Activated T-cell treated with anti-CD3 and anti-CD28 coated beads for 24 hours (primary cell): ENCODE data around the gene NOC2L.
A peak's percentile ranks its signal among the peaks of the same experiment; 100 is the strongest.
"Not testable (repeated sequence)": the region's sequence is repeated elsewhere in the genome, so short reads cannot be mapped to it uniquely, and the experiment has no call there.

Source experiments
- DNase-seq: peaks from one replicate; pipeline ENCODE4 v3.0.0-alpha.2; 2020; ENCODE audit warnings: low read depth

Gene NOC2L

DNA sequence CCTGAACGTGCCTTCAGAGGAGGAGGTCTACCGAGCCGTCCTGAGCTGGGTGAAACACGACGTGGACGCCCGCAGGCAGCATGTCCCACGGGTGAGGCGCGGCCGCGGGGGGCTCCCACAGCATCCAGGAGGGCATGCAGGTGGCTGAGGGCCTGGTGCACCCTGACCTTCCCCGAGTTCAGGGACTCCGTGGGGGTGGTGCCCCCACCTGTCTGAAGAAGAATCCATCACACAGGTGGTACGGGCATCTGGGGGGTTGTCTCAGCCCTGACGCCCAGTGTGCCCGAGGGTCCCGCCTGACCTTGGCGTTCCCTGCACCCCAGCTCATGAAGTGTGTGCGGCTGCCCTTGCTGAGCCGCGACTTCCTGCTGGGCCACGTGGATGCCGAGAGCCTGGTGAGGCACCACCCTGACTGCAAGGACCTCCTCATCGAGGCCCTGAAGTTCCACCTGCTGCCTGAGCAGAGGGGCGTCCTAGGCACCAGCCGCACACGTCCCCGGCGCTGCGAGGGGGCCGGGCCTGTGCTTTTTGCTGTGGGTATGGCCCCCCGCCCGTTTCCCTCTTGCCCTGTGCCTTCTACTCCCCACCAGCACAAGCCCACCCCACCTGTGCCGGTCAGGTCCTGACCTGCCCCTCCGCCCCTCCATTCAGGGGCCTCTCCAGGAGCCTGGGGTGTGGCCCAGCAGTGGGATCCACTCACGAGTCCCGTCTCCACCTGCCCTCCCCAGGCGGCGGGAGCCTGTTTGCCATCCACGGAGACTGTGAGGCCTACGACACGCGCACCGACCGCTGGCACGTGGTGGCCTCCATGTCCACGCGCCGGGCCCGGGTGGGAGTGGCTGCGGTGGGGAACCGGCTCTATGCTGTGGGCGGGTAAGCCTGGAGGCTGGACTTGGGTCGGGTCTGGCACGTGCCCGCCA is 3.6 kb upstream of the NOC2L start:
- no peak for DNase-seq

DNA sequence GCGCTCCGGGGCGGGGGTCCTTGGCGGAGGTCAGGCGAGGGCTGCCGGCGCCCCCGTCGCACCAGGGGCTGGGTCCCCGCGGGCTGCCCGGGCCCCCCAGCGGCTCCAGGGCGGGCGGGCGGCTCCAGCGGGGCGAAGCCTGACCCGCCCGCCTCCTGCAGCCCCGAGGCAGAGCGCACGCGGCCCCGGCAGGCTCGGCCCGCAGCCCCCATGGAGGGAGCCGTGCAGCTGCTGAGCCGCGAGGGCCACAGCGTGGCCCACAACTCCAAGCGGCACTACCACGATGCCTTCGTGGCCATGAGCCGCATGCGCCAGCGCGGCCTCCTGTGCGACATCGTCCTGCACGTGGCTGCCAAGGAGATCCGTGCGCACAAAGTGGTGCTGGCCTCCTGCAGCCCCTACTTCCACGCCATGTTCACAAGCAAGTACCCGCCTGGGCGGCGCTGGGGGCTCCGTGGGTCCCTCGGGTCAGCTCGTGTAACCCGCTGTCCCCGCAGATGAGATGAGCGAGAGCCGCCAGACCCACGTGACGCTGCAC is 2.1 kb upstream of the NOC2L start:
- DNase-seq: no peak

DNA sequence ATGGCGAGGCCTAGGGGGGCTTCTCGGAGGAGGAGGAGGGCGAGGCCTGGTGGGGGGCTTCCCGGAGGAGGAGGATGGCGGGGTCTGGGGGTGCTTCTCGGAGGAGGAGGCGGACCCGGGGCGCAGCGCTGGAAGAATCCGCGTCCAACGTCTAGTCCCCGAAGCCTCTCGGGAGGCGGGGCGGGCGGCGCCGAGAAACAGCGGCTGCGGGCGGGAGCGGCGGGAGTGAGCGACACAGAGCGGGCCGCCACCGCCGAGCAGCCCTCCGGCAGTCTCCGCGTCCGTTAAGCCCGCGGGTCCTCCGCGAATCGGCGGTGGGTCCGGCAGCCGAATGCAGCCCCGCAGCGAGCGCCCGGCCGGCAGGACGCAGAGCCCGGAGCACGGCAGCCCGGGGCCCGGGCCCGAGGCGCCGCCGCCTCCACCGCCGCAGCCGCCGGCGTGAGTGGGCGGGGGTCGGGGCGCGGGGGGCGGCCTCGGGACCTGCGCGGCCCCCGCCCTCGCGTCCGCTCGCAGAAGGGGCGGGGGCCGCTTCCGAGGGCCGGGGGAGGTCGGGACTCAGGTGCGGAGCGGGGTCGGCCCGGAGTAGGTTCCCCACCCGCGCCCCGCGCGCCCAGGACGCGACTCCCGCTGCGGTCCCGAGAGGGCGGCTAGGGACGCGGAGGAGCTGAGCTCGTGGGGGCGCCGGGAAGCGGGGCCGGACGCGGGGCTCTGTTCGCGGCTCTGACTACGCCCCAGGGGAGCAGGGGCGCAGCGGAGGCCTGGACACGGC is 1.5 kb upstream of the NOC2L start, which contains the start of gene KLHL17:
TSS of gene KLHL17 (plus strand) at position 222 of the 769 bp plus-strand sequence. CDS start at position 332, 110 bp downstream.
- peak; percentile 72 for DNase-seq

DNA sequence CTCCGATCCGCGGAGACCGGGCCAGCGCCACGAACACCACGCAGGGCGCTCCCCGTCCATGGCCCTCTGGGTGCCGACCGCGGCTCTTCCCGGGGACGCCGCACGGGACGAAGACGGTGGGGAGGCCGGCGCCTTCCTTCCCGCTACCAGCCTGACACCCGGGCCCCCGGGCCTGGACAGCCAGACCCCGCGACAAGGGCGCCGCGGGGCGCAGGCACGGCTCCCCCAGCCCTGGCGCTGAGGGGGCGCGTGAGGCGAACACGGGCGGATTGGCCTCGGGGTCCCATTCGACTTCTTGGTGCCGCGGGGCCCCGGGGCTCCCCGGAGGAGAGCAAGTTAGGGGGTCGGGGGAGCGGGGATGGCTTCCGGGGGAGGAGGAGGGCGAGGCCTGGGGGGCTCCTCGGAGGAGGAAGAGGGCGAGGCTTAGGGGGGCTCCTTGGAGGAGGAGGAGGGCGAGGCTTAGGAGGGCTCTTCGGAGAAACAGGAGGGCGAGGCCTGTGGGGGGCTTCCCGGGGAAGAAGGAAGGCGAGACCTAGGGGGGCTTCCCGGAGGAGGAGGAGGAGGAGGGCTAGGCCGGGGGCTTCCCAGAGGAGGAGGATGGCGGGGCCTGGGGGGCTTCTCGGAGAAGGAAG is 791 bp upstream of the NOC2L start:
- DNase-seq: no peak

DNA sequence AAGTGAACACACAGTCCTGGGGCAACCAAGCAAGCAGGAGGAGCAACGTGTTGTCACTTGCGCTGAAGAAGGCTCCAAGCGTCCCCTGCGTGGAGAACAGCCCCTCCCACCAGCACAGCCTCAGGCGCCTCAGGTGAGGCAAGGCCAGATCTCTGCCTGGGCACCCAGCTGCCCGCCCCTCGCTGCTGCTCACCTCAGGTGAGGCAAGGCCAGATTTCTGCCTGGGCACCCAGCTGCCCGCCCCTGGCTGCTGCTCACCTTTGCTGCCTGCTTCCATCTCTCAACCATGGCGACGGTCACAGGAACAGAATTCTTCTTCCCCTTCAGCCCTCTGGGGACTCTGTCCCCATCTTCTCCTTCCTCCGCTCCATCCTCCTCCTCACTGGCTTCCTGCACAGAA is 2.4 kb downstream of the NOC2L start:
- DNase-seq: no peak

DNA sequence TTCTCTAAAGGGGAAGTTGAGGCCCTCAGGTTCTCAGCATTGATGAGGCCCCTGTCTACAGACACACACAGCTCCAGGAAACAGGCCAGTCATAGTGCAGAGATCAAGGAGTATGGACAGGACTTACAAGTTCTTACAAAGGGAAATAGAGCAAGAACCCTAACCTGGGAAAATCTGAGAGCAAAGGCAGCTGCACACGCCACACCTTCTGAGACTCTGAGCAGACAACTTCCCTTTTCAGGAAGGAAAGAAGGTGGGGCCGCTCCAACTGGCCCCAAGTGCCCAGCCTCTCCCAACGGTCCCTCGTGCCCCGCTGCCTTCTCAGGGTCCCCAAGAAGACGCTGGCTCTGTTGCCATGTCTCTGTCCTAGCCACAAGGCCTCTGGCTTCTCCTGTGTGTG is 3.6 kb downstream of the NOC2L start:
- DNase-seq: no peak

DNA sequence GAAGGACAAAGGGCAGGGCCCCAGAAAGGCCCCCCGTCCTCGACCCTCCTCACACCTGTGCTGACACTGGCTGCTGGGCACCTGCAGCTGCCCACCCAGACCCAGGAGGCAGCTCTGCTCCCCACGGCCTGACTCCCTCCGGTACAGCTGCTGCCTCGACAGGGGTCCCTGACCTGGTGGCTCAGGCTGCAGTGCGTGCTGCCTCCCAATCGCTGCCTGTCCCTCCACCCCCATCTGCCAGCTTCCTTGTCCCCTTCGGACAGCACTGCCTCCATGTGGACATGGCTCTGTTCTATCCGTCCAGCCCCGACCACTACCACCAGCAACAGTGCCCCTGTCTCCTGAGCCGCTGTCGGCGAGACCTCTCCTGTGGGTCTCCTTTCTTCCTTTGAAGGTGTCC is 4.1 kb downstream of the NOC2L start:
- DNase-seq: no peak

DNA sequence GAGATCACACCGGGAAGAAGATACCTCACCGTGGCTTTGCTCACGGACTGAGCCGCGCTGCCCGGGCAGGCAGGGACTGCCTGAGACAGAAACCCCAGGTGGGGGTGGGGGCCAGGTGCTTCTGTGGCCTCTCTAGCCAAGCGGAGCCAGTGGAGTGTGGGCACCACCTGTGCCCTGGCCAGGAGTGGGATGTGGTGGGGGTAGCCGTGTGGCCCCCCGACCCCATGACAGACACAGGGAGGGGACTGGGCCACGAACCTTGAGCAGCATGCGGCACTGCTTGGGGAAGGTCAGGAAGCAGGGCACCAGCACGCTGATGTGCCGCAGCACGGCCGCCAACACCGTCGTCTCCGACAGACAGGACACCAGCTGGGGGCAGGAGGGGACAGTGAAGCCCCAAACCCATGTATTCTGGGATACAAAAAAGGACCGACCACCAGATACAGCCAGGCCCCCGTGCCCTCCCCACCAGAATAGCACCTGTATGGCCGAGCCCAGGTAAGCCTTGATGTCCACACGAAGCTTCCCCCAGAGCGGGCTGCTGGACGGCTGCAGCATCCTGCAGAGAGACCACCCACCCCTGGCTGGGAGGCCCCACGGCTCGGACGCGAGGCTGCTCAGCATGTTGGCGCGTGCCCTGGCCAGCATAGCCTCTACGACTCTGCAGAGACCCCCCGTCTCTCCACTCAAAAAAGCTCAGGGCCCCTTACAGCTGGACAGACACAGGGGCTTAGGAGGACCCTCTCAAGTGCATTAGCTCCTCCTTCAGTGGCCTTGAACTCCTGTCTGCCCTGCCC is 5.3 kb downstream of the NOC2L start:
- DNase-seq: no peak

DNA sequence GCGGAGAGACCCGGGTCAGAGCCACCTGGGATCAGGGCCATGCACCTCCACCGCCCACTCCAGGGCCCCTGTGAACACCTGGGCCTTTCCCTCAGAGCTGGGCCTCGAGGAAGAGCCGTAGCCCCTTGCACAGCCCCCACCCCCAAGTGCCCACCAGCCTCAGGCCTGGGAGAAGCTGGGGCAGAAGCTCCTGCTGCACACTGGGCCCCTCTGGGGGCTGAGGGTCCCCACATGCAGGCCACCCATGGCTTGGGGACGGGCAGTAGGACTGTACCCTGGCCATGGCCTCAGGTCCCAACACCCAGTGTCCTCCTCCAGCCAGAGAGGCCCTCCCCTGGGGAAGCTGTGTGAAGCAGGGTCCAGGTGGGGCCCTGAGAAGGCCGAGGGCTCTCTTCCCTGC is 6.5 kb downstream of the NOC2L start:
- DNase-seq: no peak

DNA sequence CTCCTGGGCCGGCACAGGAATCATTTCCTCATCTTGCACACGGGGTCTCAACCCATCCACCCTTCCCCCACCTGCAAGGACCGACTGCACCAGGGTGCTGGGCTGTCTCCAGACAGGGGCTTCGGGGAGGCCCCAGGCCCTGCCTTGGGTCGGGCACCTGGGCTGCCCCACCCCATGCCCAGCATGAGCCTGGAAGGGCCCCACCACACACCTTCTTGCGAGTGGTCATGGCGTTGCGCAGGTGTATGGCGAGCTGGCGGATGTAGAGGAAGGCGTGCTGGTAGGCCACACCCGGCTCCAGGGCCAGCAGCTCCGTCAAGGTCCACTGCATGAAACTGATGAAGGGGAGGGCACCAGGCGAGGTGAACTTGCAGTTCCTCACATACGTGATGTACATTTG is 6.9 kb downstream of the NOC2L start:
- DNase-seq: no peak

DNA sequence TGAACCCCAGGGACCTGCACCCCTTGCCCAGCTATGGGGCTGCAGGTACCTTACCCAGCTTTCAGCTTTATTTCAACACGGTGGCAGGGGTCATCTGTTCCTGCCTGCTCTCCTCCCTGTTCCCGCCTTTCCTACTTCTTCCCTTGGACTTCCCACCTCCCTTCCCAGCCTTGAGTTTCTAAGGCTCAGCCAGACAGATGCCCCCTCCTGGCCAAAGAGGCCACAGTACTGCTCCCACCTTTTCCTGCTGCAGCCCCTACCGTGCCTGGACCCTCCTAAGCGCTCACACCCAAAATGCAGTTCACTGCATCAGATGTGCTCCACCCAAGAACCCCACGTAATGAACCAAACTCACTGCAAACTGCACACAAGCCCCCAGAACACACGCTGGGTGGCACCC is 7.7 kb downstream of the NOC2L start:
- no peak for DNase-seq

DNA sequence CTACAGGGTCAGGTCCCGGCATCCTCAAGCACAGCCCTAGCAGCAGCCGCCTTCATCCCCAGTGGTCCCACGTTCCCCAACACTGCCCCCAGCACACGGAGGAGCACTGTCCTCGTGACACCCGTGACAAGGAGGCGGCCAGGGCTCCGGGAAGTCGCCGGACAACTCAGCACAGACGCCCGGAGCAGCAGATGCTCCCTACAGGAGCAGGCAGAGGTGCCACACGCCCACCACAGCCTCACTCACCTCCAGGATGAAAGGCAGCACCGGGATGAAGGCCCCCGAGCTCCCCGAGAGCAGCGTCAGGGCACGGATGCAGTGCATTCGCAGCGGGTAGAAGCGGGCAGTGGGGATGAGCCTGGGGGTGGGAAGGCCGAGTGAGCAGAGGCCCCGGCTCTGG is 8.2 kb downstream of the NOC2L start:
- DNase-seq: no peak

DNA sequence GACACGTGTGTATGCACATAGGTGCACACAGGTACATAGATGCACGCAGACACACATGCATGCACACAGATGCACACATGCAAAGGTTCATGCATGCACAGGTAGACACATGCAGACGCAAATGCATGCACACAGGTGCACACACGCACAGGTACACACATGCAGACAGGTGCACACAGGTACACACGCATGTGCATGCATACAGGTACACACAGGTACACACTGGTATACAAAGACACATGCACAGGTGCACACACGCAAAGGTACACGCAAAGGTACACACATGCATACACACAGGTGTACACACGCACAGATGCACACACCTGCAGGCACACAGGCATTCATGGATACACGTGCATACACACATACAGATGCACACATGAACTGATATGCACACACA is 8.8 kb downstream of the NOC2L start:
- DNase-seq: no peak

DNA sequence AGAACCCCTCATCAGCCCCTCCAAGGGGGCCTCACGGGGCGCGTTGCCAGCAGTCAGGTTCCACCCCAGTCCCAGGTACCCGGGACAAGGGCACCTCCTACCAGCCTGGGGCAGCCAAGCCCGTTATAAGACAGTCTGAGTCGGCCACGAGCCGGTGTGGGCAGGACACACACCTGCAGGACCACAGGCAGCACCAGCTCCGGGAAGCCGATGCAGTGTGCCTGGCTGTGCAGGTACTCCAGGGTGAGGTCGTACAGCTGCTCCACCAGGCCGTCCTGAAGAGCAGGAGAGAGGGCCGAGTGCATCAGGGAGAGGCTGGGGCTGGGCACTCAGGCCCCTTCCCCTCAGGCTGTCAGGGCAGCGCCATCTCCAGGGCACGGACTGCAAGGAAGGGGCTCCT is 11.1 kb downstream of the NOC2L start:
- no peak for DNase-seq

DNA sequence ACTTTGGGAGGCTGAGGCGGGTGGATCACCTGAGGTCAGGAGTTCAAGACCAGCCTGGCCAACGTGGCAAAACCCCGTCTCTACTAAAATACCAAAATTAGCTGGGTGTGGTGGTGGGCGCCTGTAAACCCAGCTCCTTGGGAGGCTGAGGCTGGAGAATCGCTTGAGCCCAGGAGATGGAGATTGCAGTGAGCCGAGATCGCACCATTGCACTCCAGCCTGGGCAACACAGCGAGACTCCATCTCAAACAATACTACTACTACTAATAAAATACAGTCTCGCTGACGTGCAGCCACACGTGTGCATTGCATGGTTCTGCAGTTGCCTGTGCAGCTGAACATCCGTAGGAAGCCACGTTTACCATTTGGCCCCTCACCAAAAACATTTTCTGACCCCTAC is 12.2 kb downstream of the NOC2L start:
- DNase-seq: not testable (repeated sequence)

DNA sequence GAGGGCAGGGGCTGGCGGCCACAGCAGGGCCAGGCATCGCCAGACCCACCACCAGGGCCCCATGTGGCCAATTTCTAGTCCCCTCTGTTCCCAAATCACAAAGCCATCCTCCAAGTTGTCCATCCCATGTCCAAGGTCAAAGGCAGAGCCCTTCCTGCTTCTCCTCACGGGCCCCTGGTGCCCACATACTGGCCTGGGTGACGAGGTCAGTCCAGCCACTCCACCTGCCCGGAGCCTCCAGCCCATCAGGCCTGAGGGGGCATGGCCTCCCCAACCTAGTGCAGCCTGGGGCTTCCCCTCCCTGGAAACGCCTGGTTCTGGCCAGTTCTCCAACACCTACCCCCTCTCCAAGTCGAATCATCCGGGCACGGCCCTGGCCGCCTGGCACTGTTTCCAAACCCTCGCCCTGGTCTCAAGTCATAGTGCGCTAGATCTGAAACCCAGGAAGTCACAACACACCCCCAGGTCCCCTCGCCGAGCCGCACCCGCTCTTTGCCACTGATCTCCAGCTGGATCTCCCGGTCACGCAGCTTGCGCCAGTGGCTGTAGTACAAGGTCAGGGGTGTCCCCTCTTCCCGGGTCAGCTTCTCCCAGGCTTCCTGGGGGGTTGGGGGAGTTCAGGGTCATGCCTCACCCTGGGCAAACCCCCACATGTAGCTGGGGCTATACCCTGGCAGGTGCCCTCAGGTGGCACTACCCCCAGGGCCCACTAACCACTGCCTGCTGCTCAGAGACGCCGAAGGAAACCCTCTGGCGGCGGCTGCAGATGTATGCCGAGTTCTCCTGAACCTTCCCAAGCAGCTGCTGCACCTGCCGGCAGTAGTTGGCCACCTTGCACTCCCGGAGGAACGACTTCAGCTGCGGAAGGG is 13.1 kb downstream of the NOC2L start:
- DNase-seq: no peak

DNA sequence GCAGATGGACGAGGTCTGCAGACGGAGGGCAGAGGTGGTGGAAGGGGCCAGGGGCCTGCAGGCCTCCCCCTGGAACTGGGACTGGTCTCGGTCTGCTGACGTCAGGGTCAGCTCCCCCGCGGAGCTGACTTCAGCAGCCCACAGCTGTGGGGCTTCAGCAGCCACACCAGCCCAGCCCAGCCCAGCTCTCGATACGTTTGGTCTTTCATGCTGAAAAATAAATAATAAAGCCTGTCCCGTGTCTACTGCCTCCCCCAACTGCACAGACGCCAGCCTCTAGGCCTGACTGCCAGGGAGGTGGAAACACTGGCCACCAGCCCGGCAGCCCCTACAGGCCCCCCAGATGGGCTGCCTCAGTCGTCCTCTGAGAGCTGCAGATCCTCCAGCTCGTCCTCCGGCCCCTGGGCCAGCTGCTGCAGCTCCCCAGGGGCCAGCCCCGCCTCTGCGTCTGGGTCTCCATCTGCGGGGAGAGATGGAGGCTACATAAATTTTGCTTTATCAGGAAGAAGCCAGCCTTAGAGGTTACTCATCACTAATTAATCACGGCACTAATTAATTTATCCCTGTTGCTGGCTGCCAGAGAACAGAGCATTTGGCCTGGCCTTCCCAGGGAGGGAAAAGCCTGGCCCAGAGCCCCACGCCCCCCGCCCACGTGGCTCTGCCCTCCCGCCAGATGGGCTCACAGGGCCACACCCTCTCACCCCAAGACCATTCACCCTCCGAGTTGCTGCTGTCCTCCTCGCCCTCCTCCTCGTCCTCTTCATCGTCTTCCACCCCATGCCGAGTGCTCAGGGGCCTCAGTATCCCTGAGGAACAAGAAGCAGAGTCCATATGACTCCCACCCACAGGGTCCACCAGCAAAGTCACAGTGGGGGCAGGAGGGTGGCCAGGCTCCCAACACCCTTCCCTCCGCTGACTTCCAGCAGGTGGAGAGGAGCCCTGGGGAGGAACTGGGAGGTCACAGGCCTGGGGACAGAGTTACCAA is 14.4 kb downstream of the NOC2L start:
- no peak for DNase-seq

DNA sequence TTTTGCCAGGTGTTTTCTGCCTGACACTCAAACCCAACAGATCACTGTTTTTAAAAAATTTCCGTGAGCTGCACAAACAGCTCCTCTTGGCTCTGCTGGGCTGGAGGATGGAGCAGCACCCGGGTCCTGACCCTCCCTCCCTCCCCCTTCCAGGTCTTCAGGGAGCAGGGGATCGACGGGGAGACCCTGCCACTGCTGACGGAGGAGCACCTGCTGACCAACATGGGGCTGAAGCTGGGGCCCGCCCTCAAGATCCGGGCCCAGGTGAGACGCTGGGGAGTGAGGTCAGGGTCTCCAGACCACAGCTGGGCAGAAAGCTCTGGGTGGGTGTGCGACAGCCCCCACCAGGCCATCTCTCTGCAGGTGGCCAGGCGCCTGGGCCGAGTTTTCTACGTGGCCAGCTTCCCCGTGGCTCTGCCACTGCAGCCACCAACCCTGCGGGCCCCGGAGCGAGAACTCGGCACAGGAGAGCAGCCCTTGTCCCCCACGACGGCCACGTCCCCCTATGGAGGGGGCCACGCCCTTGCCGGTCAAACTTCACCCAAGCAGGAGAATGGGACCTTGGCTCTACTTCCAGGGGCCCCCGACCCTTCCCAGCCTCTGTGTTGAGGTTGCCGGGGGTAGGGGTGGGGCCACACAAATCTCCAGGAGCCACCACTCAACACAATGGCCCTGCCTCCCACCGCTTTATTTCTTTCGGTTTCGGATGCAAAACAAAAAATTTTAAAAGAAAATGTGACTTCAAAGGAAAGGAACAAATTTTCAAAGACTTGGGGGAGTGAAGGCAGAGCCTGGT is 15.3 kb downstream of the NOC2L start:
- no peak for DNase-seq
